ENCODE measurements around the gene RAB4A. TPM values are rescaled to one million over a fixed set of nuclear protein-coding genes. Genes with fewer than 3 reads are reported as not detected.
A peak's percentile ranks its signal among the peaks of the same experiment; 100 is the strongest.

RAB4A gene
- total RNA-seq, 2 experiments from 2014 or later: 17.5 to 27.9 TPM

DNA sequence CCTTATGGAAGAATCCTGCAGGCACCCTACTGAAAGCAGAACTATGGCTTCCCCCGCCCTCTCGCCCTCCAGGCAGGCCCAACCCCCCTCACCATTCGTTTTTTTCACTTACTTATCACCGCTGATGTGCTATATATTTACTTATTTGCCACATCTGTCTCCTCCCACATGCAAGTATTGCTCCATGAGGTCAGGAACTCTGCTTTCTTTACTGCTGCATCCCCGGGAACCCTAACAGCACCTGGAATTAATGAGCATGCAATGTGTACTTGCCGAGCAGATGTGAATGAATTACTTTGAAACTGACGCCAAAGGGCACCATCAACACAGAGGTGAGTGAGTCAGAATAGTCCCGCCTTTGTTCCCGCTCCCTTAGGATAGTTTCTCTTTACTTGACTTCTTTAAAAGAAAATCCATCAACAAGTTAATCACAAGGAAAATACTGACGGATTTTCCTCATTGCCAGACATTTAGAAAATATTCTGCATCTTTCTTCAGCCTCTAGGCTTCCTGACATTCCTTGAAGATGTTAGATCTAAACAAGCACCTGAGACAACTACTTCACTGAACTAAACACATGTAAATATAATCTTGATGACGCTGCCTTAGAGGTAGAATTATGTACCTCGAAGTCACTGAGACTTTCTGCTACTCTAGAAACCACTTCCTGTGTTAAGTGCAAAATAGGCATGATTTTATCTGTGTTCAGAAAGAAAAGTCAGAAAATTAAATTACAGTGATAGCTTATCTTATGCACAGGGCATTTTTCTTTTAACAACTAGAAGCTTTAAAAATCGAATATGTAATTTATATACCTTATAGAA is 17.5 kb upstream of the RAB4A start:
- BruUV-seq (replicated peaks): no TSS peak
- DNase-seq (ENCODE audit: low spot score): peak; percentile 19
- Histone ChIP-seq H3K36me3 (ENCODE audit: insufficient read depth, low read length) (no peaks in the 10 kb centered on the region), H3K27ac (ENCODE audit: low read depth, low read length, poor library complexity, severe bottlenecking) (no peak overlapping the region), H4K20me1 (ENCODE audit: insufficient read depth, low read length) (no peaks in the 10 kb centered on the region), H3K4me2 (ENCODE audit: low read length) (no peak overlapping the region; the same call in 1 of the 2 replicates), H3K4me1 (ENCODE audit: insufficient read depth, low read length, poor library complexity, severe bottlenecking) (peaks cover 10% of the 10 kb centered on the region), H3K9me3 (ENCODE audit: low read length) (no peaks in the 10 kb centered on the region), H2AFZ (ENCODE audit: low read length) (peak overlapping the region; percentile 42; the same call in 1 of the 2 replicates), H3K4me3 (ENCODE audit: low read depth, low read length, poor library complexity, severe bottlenecking) (no peak overlapping the region), H3K9me2 (ENCODE audit: insufficient read depth, low read length) (no peaks in the 10 kb centered on the region), H3K79me2 (ENCODE audit: insufficient read depth, low read depth, low read length) (no peaks in the 10 kb centered on the region)
- intact Hi-C loops (cut with micrococcal nuclease; ENCODE audit: unreplicated experiment): no loop called here
- ChIA-PET POLR2A (interaction anchor here (0.6 kb wide), 1 partner anchor 77 kb away, joined by 3 read pairs; no protein-coding TSS in a partner anchor), CTCF (ENCODE audit: unreplicated experiment) (no interaction called here)
- no peak for TF ChIP-seq EZH2phosphoT487 (IDR thresholded peaks at IDR 0.05; ENCODE audit: borderline replicate concordance, low read depth, low read length)
- TF ChIP-seq, protein P1, sequence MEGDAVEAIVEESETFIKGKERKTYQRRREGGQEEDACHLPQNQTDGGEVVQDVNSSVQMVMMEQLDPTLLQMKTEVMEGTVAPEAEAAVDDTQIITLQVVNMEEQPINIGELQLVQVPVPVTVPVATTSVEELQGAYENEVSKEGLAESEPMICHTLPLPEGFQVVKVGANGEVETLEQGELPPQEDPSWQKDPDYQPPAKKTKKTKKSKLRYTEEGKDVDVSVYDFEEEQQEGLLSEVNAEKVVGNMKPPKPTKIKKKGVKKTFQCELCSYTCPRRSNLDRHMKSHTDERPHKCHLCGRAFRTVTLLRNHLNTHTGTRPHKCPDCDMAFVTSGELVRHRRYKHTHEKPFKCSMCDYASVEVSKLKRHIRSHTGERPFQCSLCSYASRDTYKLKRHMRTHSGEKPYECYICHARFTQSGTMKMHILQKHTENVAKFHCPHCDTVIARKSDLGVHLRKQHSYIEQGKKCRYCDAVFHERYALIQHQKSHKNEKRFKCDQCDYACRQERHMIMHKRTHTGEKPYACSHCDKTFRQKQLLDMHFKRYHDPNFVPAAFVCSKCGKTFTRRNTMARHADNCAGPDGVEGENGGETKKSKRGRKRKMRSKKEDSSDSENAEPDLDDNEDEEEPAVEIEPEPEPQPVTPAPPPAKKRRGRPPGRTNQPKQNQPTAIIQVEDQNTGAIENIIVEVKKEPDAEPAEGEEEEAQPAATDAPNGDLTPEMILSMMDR (conservative IDR thresholded peaks at IDR 0.05; ENCODE audit: low read length): no peak

DNA sequence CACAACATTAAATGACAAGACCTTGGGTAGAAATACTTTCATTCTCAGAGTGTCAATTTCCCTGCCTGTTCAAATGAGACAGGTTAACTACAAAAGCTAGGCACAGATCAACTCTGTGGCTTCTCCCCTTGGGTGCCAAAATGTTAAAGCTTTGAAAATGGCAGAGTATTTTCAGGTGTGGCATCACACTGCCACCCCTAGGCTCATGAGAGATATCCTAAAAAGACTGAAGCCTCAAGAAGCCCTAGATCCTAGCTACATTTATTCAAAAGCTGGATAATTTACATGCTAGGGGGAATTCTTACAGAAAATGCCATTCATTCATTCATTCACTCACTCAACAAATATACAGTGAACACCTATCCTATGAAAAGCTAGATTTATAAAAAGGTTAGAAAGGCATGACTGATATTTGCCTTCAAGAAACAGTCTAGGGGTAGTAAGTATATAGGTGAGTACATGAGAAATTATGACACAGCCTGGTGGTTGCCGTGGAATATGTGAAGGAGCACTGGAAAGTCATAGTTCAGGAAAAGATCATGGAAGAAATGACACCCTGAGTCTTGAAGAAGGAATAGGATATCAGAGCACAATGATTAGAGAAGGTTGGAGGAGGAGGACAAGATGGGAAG is 15.9 kb upstream of the RAB4A start:
- no peaks in the 10 kb centered on the region for H3K36me3 ChIP-seq (ENCODE audit: insufficient read depth, low read length)
- H4K20me1 ChIP-seq (ENCODE audit: insufficient read depth, low read length): no peaks in the 10 kb centered on the region
- peaks cover 13% of the 10 kb centered on the region for H3K4me1 ChIP-seq (ENCODE audit: insufficient read depth, low read length, poor library complexity, severe bottlenecking)
- no peak overlapping the region for H3K27ac ChIP-seq (ENCODE audit: low read depth, low read length, poor library complexity, severe bottlenecking)
- TF ChIP-seq EZH2phosphoT487 (IDR thresholded peaks at IDR 0.05; ENCODE audit: borderline replicate concordance, low read depth, low read length): no peak
- TF ChIP-seq, protein P1 (conservative IDR thresholded peaks at IDR 0.05; ENCODE audit: low read length): peak; percentile 62
- peak; percentile 20 for DNase-seq (ENCODE audit: low spot score)
- ChIA-PET POLR2A (interaction anchor here (0.6 to 1.0 kb wide), 3 partner anchors 55 to 1023 kb away, joined by 3 to 4 read pairs (median 3); no protein-coding TSS in a partner anchor), CTCF (ENCODE audit: unreplicated experiment) (interaction anchor here (1.0 kb wide), 1 partner anchor 183 kb away, joined by 3 read pairs; no protein-coding TSS in a partner anchor)
- BruUV-seq (replicated peaks): no TSS peak
- intact Hi-C loops (cut with micrococcal nuclease; ENCODE audit: unreplicated experiment): loop anchor here (5.0 kb wide), 1 partner anchor 1057 kb away; no protein-coding TSS in a partner anchor
- H3K4me3 ChIP-seq (ENCODE audit: low read depth, low read length, poor library complexity, severe bottlenecking): no peak overlapping the region
- no peak overlapping the region for H2AFZ ChIP-seq (ENCODE audit: low read length)
- no peaks in the 10 kb centered on the region for H3K9me2 ChIP-seq (ENCODE audit: insufficient read depth, low read length)
- no peaks in the 10 kb centered on the region for H3K79me2 ChIP-seq (ENCODE audit: insufficient read depth, low read depth, low read length)
- no peak overlapping the region for H3K4me2 ChIP-seq (ENCODE audit: low read length)
- H3K9me3 ChIP-seq (ENCODE audit: low read length): no peaks in the 10 kb centered on the region

All from OCI-LY7 (cell line).